ENCODE results near the gene SLC25A33. TPM values are rescaled to one million over a fixed set of nuclear protein-coding genes. Genes with fewer than 3 reads are reported as not detected.

SLC25A33 gene
- total RNA-seq, 6 donors from 2014 or later, result 2.1 to 13.2 (median 4.6) TPM

DNA sequence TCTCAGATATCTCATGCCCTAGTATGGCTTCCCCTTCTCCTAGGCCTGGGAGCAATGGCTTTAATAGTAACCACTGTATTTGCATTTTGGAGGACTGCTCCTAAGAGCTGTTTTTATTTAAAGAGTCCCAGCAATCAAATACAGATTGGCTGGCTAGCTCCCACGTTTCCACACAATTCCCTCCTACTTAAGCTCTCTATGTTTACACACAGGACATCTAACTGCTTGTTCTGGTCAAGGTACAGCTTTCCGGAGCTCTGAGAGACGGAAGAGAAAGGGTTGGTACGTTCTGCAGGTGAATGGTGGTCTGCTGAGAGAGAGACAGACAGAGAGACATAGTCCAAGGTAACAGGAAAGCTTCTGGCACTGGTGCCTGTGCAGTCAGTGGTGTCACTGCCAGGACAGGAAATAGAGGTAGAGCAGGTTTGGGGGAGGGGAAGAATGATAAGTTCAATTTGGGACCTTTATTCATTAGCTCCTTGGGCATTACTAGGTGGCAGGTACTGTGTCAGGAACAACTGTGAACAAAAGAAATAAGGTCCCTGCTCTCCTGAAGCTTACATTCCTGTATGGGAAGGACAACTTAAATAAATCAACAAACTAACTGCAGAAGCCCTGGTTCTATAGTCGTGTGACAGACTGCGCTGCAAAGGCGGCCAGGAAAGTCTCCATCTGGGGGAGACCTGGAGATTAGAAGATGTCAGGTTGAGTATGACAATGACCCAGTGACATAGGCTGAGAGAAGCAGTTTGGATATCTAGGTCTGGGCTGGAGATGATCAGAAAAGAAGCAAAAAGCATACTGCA, 1.2 kb upstream of the SLC25A33 start:
- TF ChIP-seq, protein P1, sequence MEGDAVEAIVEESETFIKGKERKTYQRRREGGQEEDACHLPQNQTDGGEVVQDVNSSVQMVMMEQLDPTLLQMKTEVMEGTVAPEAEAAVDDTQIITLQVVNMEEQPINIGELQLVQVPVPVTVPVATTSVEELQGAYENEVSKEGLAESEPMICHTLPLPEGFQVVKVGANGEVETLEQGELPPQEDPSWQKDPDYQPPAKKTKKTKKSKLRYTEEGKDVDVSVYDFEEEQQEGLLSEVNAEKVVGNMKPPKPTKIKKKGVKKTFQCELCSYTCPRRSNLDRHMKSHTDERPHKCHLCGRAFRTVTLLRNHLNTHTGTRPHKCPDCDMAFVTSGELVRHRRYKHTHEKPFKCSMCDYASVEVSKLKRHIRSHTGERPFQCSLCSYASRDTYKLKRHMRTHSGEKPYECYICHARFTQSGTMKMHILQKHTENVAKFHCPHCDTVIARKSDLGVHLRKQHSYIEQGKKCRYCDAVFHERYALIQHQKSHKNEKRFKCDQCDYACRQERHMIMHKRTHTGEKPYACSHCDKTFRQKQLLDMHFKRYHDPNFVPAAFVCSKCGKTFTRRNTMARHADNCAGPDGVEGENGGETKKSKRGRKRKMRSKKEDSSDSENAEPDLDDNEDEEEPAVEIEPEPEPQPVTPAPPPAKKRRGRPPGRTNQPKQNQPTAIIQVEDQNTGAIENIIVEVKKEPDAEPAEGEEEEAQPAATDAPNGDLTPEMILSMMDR (IDR thresholded peaks at IDR 0.05), result no peak
- no peak for TF ChIP-seq EP300 (IDR thresholded peaks at IDR 0.05)
- TF ChIP-seq POLR2A (IDR thresholded peaks at IDR 0.05), result no peak
- no peak for TF ChIP-seq POLR2AphosphoS5 (IDR thresholded peaks at IDR 0.05)
- no peaks in the 10 kb centered on the region for H3K36me3 ChIP-seq
- H3K27me3 ChIP-seq, result no peaks in the 10 kb centered on the region
- H3K27ac ChIP-seq, result peak overlapping the region in 2 of 4 donors; percentile 87 to 94
- 78 to 83% methylated on average over 7 of the region's 7 CpGs for whole genome bisulfite sequencing, 2 donors
- DNase-seq (peak in 1 of 2 donors; percentile 49), ATAC-seq (ENCODE audit: low FRiP score in 2 of 2) (peak in 1 of 2 donors; percentile 1)
- no peaks in the 10 kb centered on the region for H3K9me3 ChIP-seq
- H3K4me3 ChIP-seq, result no peak overlapping the region
- H3K4me1 ChIP-seq, result peaks cover 8 to 32% (median 21%) of the 10 kb centered on the region in 4 donors

DNA sequence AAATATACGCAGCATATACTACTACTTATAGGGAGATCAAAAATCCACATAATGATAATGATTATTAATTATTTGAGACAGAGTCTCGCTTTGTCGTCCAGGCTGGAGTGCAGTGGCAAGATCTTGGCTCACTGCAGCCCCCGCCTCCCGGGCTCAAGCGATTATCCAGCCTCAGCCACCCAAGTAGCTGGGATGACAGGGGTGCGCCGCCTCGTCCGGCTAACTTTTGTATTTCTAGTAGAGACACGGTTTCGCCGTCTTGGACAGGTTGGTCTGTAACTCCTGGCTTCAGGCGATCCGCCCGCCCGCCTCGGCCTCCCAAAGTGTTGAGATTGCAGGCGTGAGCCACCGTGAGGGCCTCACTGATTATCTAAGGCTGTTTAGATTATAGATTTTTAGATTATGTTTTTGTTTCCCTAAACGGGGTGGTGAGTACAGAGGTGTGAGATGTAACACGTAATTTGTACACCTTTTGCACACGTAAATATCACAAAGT, 548 bp upstream of the SLC25A33 start:
- peak overlapping the region; percentile 29 to 94 (median 72) for H3K27ac ChIP-seq
- H3K27me3 ChIP-seq, result no peaks in the 10 kb centered on the region
- H3K4me3 ChIP-seq, result peak overlapping the region in 3 of 4 donors; percentile 83 to 94 (median 94)
- no peaks in the 10 kb centered on the region for H3K36me3 ChIP-seq
- WGBS, 2 donors, result 82 to 88% methylated on average over 23 of the region's 23 CpGs
- peak in 1 of 2 donors; percentile 86 for DNase-seq
- ATAC-seq (ENCODE audit: low FRiP score in 2 of 2), result no peak
- TF ChIP-seq, protein P1 (IDR thresholded peaks at IDR 0.05), result no peak
- no peaks in the 10 kb centered on the region for H3K9me3 ChIP-seq
- H3K4me1 ChIP-seq, result peaks cover 8 to 32% (median 21%) of the 10 kb centered on the region in 4 donors

DNA sequence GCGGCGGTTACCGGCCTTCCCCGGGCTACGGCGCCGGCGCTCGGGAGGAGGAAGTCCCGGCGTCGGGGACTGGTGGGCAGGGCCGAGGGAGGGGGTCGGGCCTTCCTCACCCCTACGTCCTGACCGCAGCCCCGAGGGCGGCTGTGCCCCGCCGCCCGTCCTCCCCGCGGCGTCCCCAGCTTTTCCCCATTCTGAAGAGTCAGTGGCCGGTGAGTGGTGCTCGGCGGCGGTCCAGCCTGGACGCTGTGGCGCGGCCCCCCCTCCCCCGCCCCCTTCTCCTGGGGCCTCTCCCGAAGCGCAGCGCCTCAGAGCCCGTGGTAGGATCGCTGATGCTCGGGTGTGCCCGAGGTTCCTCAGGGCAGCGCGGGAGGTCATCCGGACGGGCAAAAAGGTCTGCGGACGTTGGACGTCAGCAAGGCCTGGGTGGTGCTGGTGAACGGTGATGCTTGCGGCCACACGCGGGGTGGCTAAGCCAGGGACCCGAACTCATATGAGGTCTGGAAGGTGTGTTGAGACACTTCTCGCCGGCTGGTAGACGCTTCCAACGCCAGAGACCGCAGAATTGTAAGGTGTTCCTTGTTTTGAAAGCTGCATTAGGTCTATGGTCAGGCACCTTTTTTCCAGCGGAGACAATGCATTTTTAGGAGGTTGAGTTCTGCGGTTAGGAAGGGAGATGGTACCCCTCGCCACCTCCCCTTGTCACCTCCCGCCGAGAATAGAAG, 725 bp downstream of the SLC25A33 start:
- WGBS, 2 donors, result 12 to 15% methylated on average over 24 to 31 of the region's 61 CpGs

DNA sequence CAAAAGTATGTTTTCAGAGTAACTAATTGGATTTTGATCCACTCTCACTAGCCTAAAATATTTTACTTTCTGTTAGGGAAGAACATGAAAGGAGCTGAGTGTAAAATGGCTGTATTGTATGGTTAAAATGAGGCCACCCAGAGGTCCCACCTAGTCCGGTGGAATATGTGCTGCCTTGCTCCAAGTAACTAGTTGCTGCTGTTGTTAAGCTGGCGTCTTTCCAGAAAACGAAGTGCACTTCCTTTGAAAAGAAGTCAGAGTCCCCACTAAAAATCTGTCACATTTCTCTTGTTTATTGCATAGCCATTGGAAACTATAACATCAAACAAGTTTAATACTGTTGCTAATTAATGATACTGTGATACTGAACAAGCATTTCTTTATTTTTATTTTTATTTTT, 3.2 kb downstream of the SLC25A33 start:
- Histone ChIP-seq H3K27ac (peak overlapping the region in 2 of 4 donors; percentile 10 to 12), H3K9me3 (no peaks in the 10 kb centered on the region), H3K27me3 (no peaks in the 10 kb centered on the region), H3K36me3 (no peaks in the 10 kb centered on the region), H3K4me3 (no peak overlapping the region), H3K4me1 (peaks cover 8 to 32% (median 21%) of the 10 kb centered on the region in 4 donors)
- 11 to 18% methylated on average over 3 of the region's 3 CpGs for WGBS, 2 donors
- DNase-seq (peak in 1 of 2 donors; percentile 22), ATAC-seq (ENCODE audit: low FRiP score in 2 of 2) (no peak)
- TF ChIP-seq EP300 (IDR thresholded peaks at IDR 0.05) (no peak), POLR2AphosphoS5 (IDR thresholded peaks at IDR 0.05) (no peak), POLR2A (IDR thresholded peaks at IDR 0.05) (no peak)
- TF ChIP-seq, protein P1 (IDR thresholded peaks at IDR 0.05), result no peak

More for the DNA sequence above, 725 bp downstream of the SLC25A33 start:
- Histone ChIP-seq H3K36me3 (no peaks in the 10 kb centered on the region), H3K9me3 (no peaks in the 10 kb centered on the region), H3K27me3 (no peaks in the 10 kb centered on the region), H3K27ac (peak overlapping the region; percentile 70 to 95 (median 90)), H3K4me3 (peak overlapping the region; percentile 49 to 94 (median 88)), H3K4me1 (peaks cover 8 to 32% (median 21%) of the 10 kb centered on the region in 4 donors)
- DNase-seq (peak in 1 of 2 donors; percentile 34), ATAC-seq (ENCODE audit: low FRiP score in 2 of 2) (peak; percentile 52 to 84)
- no peak for TF ChIP-seq POLR2A (IDR thresholded peaks at IDR 0.05)
- TF ChIP-seq EP300 (IDR thresholded peaks at IDR 0.05), result no peak
- no peak for TF ChIP-seq POLR2AphosphoS5 (IDR thresholded peaks at IDR 0.05)
- TF ChIP-seq, protein P1 (IDR thresholded peaks at IDR 0.05), result no peak
